GM23338 (cell line): Measurements from ENCODE around the gene TMEM30A. TPM values are rescaled to one million over a fixed set of nuclear protein-coding genes. Genes with fewer than 3 reads are reported as not detected.

Experiments
- ATAC-seq: fragments of 200-7000 bp; cut with Tn5 transposase; 3 replicates; pipeline ENCODE4 v1.9.1; 2020
- DNase-seq: peaks from one replicate; pipeline ENCODE4 v3.0.0-alpha.2; 2015; ENCODE audit warnings: low spot score
- H2AFZ ChIP-seq: fragments of 200-600 bp; sonication (generic); 2 replicates; pipeline ENCODE4 v1.8.0; 2016; ENCODE audit warnings: antibody characterized with exemption, mild to moderate bottlenecking, moderate library complexity
- H3F3A ChIP-seq: fragments of 200-600 bp; sonication (generic); replicated peaks from 2 replicates; pipeline ENCODE4 v1.8.0; 2017; ENCODE audit warnings: antibody characterized with exemption, mixed run types, low read depth
- H3K27ac ChIP-seq: fragments of 200-600 bp; sonication (generic); 2 replicates; pipeline ENCODE4 v1.6.1; 2016; ENCODE audit warnings: low read depth
- H3K27me3 ChIP-seq: fragments of 200-600 bp; sonication (generic); 2 replicates; pipeline ENCODE4 v1.8.0; 2016; ENCODE audit warnings: mild to moderate bottlenecking, mixed run types, moderate library complexity; ENCODE audit not compliant: insufficient read depth
- H3K36me3 ChIP-seq: fragments of 200-600 bp; sonication (generic); 2 replicates; pipeline ENCODE4 v1.8.0; 2016; ENCODE audit warnings: mild to moderate bottlenecking; ENCODE audit not compliant: insufficient read depth
- H3K4me1 ChIP-seq: fragments of 200-600 bp; sonication (generic); 2 replicates; pipeline ENCODE4 v1.8.0; 2016; ENCODE audit warnings: mild to moderate bottlenecking, moderate library complexity; ENCODE audit not compliant: insufficient read depth
- H3K4me2 ChIP-seq: fragments of 200-600 bp; sonication (generic); 2 replicates; pipeline ENCODE4 v1.7.1; 2017; ENCODE audit warnings: mixed run types
- H3K4me3 ChIP-seq: fragments of 200-600 bp; sonication (generic); 2 replicates; pipeline ENCODE4 v1.6.1; 2016; ENCODE audit warnings: mixed run types
- H3K79me2 ChIP-seq: fragments of 200-600 bp; sonication (generic); replicated peaks from 2 replicates; pipeline ENCODE4 v1.8.0; 2017; ENCODE audit warnings: mild to moderate bottlenecking; ENCODE audit not compliant: insufficient read depth
- H3K9me2 ChIP-seq: fragments of 200-600 bp; sonication (generic); 2 replicates; pipeline ENCODE4 v1.8.0; 2017; ENCODE audit not compliant: insufficient read depth
- H4K20me1 ChIP-seq: fragments of 200-600 bp; sonication (generic); replicated peaks from 2 replicates; pipeline ENCODE4 v1.8.0; 2017; ENCODE audit warnings: mild to moderate bottlenecking; ENCODE audit not compliant: insufficient read depth
- H3K27ac Mint-ChIP-seq: 2 replicates; pipeline ENCODE4 v1.8.0; 2020; ENCODE audit warnings: inconsistent platforms, mild to moderate bottlenecking, moderate library complexity, mixed read lengths
- H3K27me3 Mint-ChIP-seq: 3 replicates; pipeline ENCODE4 v1.8.0; 2022; ENCODE audit warnings: low read depth, mild to moderate bottlenecking, moderate library complexity, mixed read lengths, inconsistent platforms; ENCODE audit not compliant: insufficient read depth, poor library complexity
- H3K36me3 Mint-ChIP-seq: 3 replicates; pipeline ENCODE4 v1.8.0; 2021; ENCODE audit warnings: low read depth, mild to moderate bottlenecking, inconsistent platforms, moderate library complexity, mixed read lengths
- H3K4me1 Mint-ChIP-seq: 3 replicates; pipeline ENCODE4 v1.8.0; 2020; ENCODE audit warnings: mild to moderate bottlenecking, inconsistent platforms, mixed read lengths
- H3K4me3 Mint-ChIP-seq: 3 replicates; pipeline ENCODE4 v1.8.0; 2021; ENCODE audit warnings: moderate library complexity, mild to moderate bottlenecking, inconsistent platforms, mixed read lengths
- H3K9me3 Mint-ChIP-seq: 3 replicates; pipeline ENCODE4 v1.8.0; 2020; ENCODE audit warnings: moderate library complexity, mild to moderate bottlenecking, inconsistent platforms, mixed read lengths
- CREB1 ChIP-seq: fragments of 250-450 bp; sonication (Bioruptor Pico); IDR thresholded peaks from 2 replicates; pipeline ENCODE4 v1.5.0; 2020; ENCODE audit warnings: low read depth, mild to moderate bottlenecking, moderate library complexity
- CTCF ChIP-seq, 2 experiments: fragments of 200-600 bp in 1 of 2; sonication (generic) in 1 of 2; conservative IDR thresholded peaks; 2 replicates each; pipeline versions ENCODE4 v1.5.1 to v1.6.1; 2016 to 2017; ENCODE audit warnings: antibody characterized with exemption in 2 of 2, low read depth in 2 of 2, mild to moderate bottlenecking in 2 of 2, moderate library complexity in 1 of 2
- EZH2 ChIP-seq: fragments of 200-600 bp; sonication (generic); IDR thresholded peaks from one replicate; pipeline ENCODE4 v1.8.0; 2017; ENCODE audit warnings: antibody characterized with exemption, mild to moderate bottlenecking, low read depth; ENCODE audit not compliant: unreplicated experiment
- EZH2phosphoT487 ChIP-seq: fragments of 200-600 bp; sonication (generic); IDR thresholded peaks from one replicate; pipeline ENCODE4 v1.8.1; 2018; ENCODE audit warnings: antibody characterized with exemption; ENCODE audit not compliant: unreplicated experiment
- JUNB ChIP-seq: IDR thresholded peaks from one replicate; pipeline ENCODE4 v1.6.1; 2016; ENCODE audit warnings: antibody characterized with exemption; ENCODE audit not compliant: unreplicated experiment
- NANOG ChIP-seq: IDR thresholded peaks from 2 replicates; pipeline ENCODE4 v1.6.1; 2016; ENCODE audit warnings: antibody characterized with exemption, borderline replicate concordance
- POLR2AphosphoS5 ChIP-seq: IDR thresholded peaks from 2 replicates; pipeline ENCODE4 v1.6.1; 2016; ENCODE audit warnings: antibody characterized with exemption, low read depth
- STAT1 ChIP-seq: IDR thresholded peaks from one replicate; pipeline ENCODE4 v1.6.1; 2016; ENCODE audit warnings: antibody characterized with exemption; ENCODE audit not compliant: unreplicated experiment
- ZNF114 ChIP-seq: fragments of 250-450 bp; sonication (Bioruptor Pico); IDR thresholded peaks from 2 replicates; pipeline ENCODE4 v1.5.0; 2020; ENCODE audit warnings: mild to moderate bottlenecking, moderate library complexity
- ZNF331 ChIP-seq: fragments of 250-450 bp; sonication (Bioruptor Pico); IDR thresholded peaks from 2 replicates; pipeline ENCODE4 v1.5.0; 2020; ENCODE audit warnings: low read depth, mild to moderate bottlenecking, moderate library complexity
- polyA plus RNA-seq: library from polyadenylated mRNA; unstranded; fragments of >200 nt; fragmentation: Nextera tagmentation; extraction: Ambion mirVana; gene quantifications from 2 replicates; pipeline ENCODE4 v1.2.1, GENCODE V29; 2016
- total RNA-seq: library from RNA; depleted of rRNA; stranded (reverse); fragments of >200 nt; shearing (Covaris generic); gene quantifications from 2 replicates; pipeline ENCODE4 v1.2.3, GENCODE V29; 2014
- TF ChIP-seq, protein P1 (sequence below): IDR thresholded peaks from 2 replicates; pipeline ENCODE4 v1.6.1; 2016; ENCODE audit warnings: antibody characterized with exemption
- TF ChIP-seq, protein P2 (sequence below): IDR thresholded peaks from one replicate; pipeline ENCODE4 v1.6.1; 2018; ENCODE audit warnings: antibody characterized with exemption; ENCODE audit not compliant: unreplicated experiment

Gene TMEM30A
- total and polyA plus RNA-seq, 2 experiments from 2014 or later = 61.7 to 99.9 TPM

DNA sequence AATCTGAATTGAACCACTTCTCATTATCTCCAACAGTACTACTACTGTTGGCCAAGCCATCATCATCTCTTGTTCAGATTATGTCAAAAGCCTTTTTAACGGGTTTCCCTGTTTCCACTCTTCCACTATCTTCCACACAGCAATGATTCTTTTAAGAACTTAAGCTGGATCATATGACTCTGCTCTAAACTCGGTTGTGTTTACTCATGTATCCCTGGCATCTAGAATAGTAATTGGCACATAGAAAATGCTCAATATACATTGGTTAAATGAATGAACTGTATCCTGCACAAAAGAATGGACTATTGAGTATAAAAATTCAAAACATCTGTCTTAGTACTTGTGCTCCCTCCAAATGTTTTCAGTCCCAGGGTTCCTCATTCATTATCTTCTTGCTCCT is 38.2 kb downstream of the TMEM30A start:
- Histone ChIP-seq H3K9me2 (no peaks in the 10 kb centered on the region), H3K36me3 (no peaks in the 10 kb centered on the region), H3K79me2 (peaks cover 20% of the 10 kb centered on the region), H4K20me1 (no peaks in the 10 kb centered on the region), H3K27ac (no peak overlapping the region), H3K27me3 (no peaks in the 10 kb centered on the region), H2AFZ (no peak overlapping the region), H3K4me2 (no peak overlapping the region), H3F3A (no peaks in the 10 kb centered on the region), H3K4me3 (no peak overlapping the region), H3K4me1 (peaks cover 36% of the 10 kb centered on the region)
- DNase-seq (no peak), ATAC-seq (no peak)
- no peak overlapping the region for H3K27ac Mint-ChIP-seq
- no peak overlapping the region for H3K4me3 Mint-ChIP-seq
- H3K4me1 Mint-ChIP-seq = peaks cover 39% of the 10 kb centered on the region
- peaks cover 9% of the 10 kb centered on the region for H3K27me3 Mint-ChIP-seq
- no peaks in the 10 kb centered on the region for H3K9me3 Mint-ChIP-seq
- peaks cover 10% of the 10 kb centered on the region for H3K36me3 Mint-ChIP-seq
- TF ChIP-seq EZH2 = no peak
- no peak for TF ChIP-seq JUNB
- TF ChIP-seq EZH2phosphoT487 = no peak
- TF ChIP-seq NANOG = no peak
- TF ChIP-seq STAT1 = no peak
- TF ChIP-seq POLR2AphosphoS5 = no peak
- TF ChIP-seq ZNF331 (CRISPR knock-in tag) = no peak
- TF ChIP-seq CTCF (conservative IDR thresholded peaks at IDR 0.05; ENCODE audit: low read depth in 2 of 2) = no peak

GRCh38 chr6:75244063-75244584 is 40.5 kb downstream of the TMEM30A start:
- H3K4me3 ChIP-seq = peak overlapping the region; percentile 70
- H3K27ac ChIP-seq = peak overlapping the region; percentile 70
- peak overlapping the region; percentile 75 for H3K4me2 ChIP-seq
- no peaks in the 10 kb centered on the region; the same call in 1 of the 2 replicates for H3F3A ChIP-seq
- ATAC-seq (no peak; the same call in 1 of the 3 replicates), DNase-seq (no peak)
- H3K27me3 Mint-ChIP-seq = peaks cover 9% of the 10 kb centered on the region
- peaks cover 28% of the 10 kb centered on the region for H3K36me3 Mint-ChIP-seq
- H2AFZ ChIP-seq = peak overlapping the region; percentile 50; the same call in 1 of the 2 replicates
- peaks cover 25% of the 10 kb centered on the region for H3K4me1 Mint-ChIP-seq
- H3K79me2 ChIP-seq = peaks cover 35% of the 10 kb centered on the region
- H3K27ac Mint-ChIP-seq = peak overlapping the region; percentile 98
- H3K4me1 ChIP-seq = peaks cover 14% of the 10 kb centered on the region
- peak overlapping the region; percentile 94 for H3K4me3 Mint-ChIP-seq
- H3K9me3 Mint-ChIP-seq = no peaks in the 10 kb centered on the region
- H4K20me1 ChIP-seq = peaks cover 4% of the 10 kb centered on the region; the same call in 1 of the 2 replicates
- H3K27me3 ChIP-seq = no peaks in the 10 kb centered on the region
- peaks cover 21% of the 10 kb centered on the region; the same call in 1 of the 2 replicates for H3K36me3 ChIP-seq
- no peaks in the 10 kb centered on the region for H3K9me2 ChIP-seq
- TF ChIP-seq ZNF114 (no peak), ZNF331 (CRISPR knock-in tag) (no peak), CREB1 (CRISPR knock-in tag) (no peak)
- TF ChIP-seq, protein P1, sequence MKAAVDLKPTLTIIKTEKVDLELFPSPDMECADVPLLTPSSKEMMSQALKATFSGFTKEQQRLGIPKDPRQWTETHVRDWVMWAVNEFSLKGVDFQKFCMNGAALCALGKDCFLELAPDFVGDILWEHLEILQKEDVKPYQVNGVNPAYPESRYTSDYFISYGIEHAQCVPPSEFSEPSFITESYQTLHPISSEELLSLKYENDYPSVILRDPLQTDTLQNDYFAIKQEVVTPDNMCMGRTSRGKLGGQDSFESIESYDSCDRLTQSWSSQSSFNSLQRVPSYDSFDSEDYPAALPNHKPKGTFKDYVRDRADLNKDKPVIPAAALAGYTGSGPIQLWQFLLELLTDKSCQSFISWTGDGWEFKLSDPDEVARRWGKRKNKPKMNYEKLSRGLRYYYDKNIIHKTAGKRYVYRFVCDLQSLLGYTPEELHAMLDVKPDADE = no peak
- TF ChIP-seq, protein P2, sequence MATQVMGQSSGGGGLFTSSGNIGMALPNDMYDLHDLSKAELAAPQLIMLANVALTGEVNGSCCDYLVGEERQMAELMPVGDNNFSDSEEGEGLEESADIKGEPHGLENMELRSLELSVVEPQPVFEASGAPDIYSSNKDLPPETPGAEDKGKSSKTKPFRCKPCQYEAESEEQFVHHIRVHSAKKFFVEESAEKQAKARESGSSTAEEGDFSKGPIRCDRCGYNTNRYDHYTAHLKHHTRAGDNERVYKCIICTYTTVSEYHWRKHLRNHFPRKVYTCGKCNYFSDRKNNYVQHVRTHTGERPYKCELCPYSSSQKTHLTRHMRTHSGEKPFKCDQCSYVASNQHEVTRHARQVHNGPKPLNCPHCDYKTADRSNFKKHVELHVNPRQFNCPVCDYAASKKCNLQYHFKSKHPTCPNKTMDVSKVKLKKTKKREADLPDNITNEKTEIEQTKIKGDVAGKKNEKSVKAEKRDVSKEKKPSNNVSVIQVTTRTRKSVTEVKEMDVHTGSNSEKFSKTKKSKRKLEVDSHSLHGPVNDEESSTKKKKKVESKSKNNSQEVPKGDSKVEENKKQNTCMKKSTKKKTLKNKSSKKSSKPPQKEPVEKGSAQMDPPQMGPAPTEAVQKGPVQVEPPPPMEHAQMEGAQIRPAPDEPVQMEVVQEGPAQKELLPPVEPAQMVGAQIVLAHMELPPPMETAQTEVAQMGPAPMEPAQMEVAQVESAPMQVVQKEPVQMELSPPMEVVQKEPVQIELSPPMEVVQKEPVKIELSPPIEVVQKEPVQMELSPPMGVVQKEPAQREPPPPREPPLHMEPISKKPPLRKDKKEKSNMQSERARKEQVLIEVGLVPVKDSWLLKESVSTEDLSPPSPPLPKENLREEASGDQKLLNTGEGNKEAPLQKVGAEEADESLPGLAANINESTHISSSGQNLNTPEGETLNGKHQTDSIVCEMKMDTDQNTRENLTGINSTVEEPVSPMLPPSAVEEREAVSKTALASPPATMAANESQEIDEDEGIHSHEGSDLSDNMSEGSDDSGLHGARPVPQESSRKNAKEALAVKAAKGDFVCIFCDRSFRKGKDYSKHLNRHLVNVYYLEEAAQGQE = no peak
